GM21786 (cell line): ENCODE measurements around the gene TBC1D22A.

Experiments
- ATAC-seq: cut with Tn5 transposase; IDR thresholded peaks from one replicate; pipeline ENCODE4 v1.9.1; 2021; ENCODE audit not compliant: unreplicated experiment

The TBC1D22A gene

DNA sequence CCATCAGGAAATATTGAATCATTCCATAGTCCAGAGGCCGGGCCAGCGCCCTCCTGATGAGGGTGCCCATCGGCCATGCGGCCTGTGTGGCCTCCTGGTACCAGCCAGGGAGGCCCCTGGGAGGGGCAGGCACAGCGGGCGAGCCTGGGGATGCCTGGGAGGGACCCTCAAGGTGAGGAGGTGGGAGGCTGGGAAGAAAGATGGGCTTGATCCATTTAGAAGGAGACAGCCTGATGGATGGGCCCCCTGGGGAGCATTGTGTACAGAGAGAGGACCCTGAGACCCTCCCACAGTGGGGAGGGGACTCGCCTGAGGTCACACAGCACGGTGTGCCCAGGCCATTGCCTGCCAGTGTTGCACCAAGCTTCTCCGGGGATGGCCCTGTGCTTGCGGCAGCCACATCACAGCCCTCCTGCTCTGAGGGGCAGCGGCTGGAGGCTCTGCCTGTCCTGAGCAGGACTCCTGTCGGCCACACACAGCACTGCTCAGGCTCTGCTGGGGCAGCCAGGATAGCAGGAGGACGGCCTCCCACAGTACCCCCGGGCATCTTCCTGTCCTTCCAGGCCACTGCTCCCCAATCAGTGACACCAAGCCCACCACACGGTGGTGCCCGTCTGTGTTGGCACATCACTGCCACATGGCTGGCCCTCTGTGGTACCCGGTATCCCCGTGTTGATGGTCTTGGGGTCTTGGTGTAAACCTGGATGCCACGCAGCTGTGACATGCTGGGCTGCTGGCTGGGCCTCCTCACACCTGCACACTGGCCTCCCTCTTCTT is 290.0 kb downstream of the TBC1D22A start:
- no peak for ATAC-seq

DNA sequence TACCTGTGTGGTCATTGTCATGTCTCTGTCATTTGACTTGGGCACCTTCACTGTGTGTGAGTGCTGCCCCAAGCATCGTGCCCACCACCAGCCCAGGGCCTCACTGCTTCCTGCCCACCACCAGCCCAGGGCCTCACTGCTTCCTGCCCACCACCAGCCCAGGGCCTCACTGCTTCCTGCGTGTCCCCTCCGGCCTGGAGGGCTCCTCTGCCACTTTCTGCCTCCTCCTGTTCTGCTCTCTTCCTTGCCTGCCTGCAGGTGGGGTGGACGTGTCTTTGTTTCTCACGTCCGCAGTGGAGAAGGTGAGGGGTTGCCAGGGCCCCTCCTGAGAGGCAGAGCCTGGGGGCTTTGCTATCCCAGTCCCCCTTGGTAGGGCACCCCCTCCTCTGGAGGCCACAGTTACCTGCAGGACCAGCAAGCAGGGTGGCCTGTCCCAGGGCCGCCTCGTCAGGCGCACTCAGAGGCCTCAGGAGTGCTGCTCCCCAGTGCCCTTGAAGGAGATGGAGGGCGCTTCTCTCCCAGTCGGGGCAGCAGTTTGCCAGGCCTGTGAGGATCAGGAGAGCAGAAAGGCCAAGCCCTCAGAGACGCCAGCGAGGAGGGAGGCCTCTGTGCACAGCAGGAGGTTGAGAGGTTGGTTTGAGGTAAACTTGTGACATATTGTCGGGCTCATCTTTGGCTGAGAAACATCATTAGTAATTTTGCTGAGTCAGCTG is 290.7 kb downstream of the TBC1D22A start:
- no peak for ATAC-seq

GRCh38 chr22:47053726-47054141 is 291.3 kb downstream of the TBC1D22A start:
- ATAC-seq: no peak

DNA sequence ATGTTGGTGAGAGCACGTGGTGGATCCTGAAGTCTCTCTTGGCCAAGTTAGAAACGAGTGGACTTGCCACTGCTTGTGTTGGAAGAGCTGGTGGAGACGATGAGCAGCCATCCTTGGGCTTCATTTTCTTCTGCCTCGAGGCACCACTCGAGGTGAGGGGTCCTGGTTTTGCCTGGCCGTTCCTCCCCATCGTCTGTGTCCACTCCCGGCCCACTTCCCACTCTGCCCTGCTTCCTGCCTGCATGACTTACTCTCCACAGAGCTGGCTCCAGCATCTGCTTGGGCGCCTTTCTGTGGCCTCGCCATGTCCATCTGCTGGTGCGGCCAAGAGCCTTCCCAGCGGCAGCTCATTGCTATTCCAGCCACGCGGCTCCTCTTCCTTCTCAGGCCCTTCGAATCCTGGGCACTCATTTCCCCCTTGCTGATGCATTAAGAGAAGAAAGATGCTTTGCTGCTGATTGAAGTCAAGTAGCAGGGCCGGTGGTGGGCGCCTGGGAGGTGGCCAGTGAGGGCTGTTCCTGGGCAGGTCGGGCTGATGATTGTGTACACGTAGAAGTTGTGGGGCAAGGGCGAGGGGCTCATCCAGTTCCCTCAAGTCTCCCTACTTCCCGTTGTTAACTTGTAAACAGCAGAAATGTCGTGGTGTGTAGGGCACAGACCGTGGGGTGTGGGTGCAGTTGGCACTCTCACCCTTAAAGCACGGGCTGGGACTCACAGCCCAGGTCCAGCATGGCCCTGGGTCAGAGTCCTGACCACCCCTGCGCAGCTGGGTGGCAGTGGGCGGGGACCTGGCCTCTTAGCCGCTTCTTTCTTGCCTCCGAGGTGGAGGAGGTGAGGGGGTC is 292.0 kb downstream of the TBC1D22A start:
- no peak for ATAC-seq

DNA sequence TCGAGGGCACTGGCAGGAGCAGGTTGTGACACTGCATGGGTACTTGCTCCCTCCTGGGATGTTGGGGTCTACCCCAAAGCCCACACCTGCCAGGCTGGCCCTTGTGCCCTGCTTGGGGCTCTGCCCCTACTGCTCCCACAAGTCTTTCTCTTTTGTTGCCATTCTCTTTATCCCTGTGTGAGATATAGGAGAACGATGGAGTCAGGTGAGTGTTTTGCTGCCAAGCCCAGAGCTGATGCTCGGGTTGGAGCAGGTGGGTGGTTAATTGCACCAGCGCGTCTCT is 292.6 kb downstream of the TBC1D22A start:
- ATAC-seq: no peak

GRCh38 chr22:47055461-47055860 is 293.0 kb downstream of the TBC1D22A start:
- ATAC-seq: no peak

DNA sequence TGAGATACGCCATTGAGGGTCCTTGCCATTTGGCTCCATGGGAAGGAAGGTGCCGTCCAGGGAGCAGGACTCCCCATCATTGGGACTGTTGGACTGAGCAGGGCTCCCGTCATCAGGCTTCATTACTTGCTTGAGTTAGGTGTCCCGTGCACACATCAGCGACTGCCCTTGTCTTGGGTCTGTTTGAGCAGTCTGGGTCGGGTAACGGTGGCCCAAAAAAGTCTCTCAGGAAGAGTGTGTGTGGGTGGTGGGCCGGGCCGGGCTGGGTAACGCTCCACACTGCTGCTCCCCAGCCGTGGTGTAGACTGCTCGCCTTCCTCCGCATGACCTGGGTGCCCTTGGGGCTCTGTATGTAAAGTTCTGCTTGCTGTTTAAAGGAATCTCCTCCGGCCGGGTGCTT is 293.5 kb downstream of the TBC1D22A start:
- ATAC-seq: no peak

DNA sequence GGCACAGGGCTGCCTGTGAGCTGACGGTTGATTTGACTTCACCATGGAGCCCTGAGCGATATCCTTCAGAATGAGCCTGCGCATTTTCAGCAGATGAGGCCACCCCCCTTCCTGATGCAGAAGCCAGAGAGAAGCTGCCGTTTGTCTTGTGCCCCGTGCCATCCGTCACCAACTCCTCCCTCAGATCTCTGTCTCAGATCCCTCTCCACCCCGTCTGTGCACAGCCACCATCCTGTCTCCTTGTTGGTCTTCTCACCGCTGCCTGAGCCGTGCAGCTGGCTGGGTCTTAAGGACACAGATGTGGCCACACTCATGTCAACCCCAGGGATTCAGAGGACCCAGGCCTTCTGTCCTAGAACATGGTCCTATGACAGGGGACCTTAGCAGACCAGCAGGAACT is 293.9 kb downstream of the TBC1D22A start:
- ATAC-seq: no peak

- no peak for ATAC-seq
These were observed 294.5 kb downstream of the TBC1D22A start for GRCh38 chr22:47056776-47057470.

DNA sequence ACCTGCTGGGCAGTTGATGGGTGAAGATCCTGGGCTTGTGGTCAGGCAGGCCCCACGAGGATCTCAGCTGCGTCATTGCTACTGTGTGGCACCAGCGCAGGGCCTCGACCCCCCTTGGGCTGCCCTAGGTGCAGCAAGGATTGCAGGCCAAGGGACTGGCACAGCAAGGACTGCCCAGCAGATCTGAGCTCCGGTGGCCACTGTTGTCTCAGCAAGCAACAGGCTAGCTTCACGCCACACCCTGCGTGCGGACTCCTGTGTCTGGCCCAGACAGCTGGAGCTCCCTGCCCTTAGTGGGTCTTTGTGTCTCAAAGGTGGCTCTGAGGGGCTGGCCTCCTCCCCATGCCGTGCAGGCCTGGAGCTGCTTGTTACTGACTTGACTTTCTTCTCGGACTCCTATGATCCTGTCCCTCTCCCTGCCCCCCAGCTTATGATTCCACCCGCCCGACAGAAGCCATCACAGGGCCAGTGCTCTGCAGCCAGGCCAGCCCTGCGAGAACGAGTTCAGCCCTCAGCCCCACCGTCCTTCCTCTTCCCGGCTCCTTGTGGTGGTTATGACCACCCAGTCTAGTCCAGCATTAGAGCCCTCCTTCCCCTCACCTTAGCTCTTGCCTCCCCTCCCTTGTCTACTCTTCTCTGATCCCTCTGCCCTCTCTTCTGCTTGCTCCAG is 295.6 kb downstream of the TBC1D22A start:
- no peak for ATAC-seq

DNA sequence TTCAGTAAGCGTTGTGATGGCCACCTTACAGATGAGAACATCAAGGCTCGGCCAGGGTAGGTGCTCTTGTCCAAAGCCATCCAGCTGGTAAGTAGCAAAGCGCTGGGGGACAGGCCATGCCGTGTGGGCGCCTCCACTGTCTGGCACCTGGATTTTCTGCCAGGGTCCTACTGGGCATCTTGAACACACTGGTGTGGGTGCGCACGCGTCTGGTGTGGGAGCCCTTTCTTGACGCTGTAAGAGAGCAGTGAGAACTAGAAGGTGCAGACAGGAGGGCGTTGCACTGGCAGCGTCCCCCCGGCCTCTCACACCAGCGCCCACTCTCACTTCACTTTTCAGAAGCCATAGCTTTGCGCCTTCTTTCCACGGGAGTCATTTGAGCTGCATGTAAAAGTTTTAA is 296.6 kb downstream of the TBC1D22A start:
- no peak for ATAC-seq

GRCh38 chr22:47059701-47060161 is 297.3 kb downstream of the TBC1D22A start:
- ATAC-seq: no peak

DNA sequence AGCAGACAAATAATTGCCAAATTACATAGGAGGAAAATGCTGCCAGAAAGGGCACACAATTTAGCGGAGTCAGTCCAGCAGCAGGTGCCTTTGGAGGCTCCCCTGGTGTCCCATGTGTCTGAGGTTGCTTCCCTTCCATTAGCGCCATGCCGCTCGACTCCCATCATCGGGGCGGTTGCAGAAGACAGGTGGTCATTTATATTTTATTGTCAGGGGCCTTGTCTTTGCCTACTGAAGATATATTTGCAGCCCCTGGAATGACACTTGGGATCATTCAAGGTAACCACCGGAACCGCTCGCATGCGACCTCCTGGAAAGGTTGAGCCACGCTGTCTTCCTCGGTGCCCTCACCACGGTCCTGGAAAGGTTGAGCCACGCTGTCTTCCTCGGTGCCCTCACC is 298.3 kb downstream of the TBC1D22A start:
- no peak for ATAC-seq

DNA sequence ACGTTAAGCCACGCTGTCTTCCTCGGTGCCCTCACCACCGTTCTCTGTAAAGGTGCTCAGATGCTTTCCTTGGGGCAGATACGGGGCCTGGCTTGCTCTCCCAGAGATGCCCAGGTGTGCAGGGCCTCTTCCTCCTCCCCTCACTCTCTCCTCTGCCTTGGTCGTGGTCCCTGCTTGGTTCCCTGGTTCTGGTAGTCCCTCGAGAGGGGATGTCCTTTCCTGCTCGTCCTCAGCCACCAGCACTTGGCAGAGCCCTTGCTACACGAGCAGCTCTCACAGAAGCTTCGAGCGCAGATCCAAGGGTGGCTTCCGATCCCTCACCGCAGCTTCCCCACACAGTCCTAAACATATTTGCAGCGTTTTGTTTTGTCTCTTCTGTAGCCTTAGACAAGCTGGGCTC is 298.8 kb downstream of the TBC1D22A start:
- no peak for ATAC-seq

DNA sequence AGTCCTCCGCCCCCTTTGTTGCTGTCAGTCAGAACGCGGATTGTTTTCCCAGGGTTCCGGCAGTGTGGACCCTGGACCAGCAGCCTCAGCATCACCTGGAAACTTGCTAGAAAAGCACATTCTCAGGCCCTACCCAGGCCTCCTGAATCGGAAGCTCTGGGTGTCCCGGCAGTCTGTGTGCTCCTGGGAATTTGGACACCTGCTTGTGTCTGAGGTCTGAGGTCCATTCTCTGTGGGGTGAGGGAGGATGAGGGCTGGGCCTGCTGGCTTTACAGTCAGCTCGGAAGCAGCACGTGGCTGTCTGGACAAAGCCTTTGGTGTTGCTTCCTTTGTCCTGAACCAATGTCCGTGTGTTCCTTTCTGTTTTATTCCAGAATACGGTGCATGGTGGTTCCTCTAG is 299.7 kb downstream of the TBC1D22A start:
- ATAC-seq: no peak

- ATAC-seq: no peak
These were observed 300.6 kb downstream of the TBC1D22A start for GRCh38 chr22:47063071-47063509.

GRCh38 chr22:47063606-47064005 is 301.2 kb downstream of the TBC1D22A start:
- ATAC-seq: no peak

DNA sequence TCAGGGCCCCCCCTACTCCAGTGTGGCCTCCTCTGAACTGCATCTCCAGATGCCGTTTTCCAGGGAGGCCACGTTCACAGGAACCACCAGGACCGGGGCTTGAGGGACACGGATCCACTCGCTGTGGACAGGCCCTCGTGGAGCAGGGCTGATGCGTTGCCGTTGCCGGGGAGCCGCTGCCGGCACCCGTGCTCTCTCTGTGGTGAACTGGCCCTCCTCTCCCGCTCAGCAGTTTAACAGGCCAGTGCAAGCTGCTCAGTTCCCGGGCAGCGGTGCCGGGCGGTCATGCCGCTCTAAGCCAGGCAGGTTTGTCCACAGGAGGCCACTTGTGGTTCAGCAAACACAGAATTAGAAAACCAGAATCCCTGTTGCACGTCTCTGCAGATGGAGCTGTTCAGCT is 301.6 kb downstream of the TBC1D22A start:
- ATAC-seq: no peak

DNA sequence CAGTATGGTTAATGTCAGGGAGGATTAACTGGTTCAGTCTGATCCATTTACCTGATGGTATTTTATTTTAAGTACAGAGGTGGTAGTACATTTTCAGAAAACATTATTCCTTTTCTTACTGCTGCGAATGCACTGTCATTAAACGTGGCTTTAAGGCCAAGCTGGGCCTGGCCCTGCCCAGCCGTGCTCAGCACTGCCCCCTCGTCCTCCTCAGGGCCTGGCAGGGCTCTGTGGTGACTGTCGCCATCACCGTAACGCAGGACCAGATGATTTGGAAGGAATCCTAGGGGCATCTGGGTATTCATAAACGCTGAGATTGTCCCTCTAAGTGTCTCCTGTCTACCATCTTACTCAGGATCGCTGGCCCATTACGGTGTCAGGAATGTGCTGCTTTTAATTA is 302.0 kb downstream of the TBC1D22A start:
- no peak for ATAC-seq

- ATAC-seq: no peak
These were observed 303.5 kb downstream of the TBC1D22A start for GRCh38 chr22:47065756-47066615.
